Lower leg skin (tissue), 3 donors: ENCODE data around the gene SLC29A1.

Experiments used
- CTCF ChIP-seq, 3 donors: fragments of 450-650 bp; IDR thresholded peaks; one replicate each; pipeline ENCODE4 v1.5.1; 2016; ENCODE audit warnings: antibody characterized with exemption in 3 of 3, mild to moderate bottlenecking in 3 of 3, moderate library complexity in 2 of 3
- POLR2A ChIP-seq, 2 donors: fragments of 450-650 bp; IDR thresholded peaks; one replicate each; pipeline ENCODE4 v1.6.1; 2016 to 2017; ENCODE audit warnings: antibody characterized with exemption in 2 of 2, mild to moderate bottlenecking in 1 of 2, moderate library complexity in 1 of 2

DNA sequence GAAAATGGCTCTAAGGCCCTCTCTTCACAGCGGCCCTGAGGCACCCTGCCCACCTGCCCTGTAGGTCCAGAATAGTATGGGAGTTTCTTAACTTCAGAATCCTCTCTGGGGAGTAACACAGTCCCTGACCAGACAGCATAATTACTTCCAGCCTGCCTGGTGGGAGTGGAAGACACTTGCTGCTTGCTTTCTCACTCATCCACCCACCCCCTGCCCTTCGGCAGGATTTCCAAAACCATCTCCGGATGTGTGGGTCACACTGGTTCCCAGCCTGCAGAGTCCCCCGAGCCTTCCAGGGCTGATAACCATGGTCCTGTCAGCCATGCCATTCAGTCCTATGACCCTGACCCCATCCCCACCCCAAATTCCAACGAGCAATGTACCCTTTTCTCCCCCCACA is 5.4 kb downstream of the SLC29A1 start:
- TF ChIP-seq CTCF (IDR thresholded peaks at IDR 0.05) (no peak), POLR2A (IDR thresholded peaks at IDR 0.05) (no peak)
